Keratinocyte (primary cell): Measurements from ENCODE around the gene ABCA3.

Source experiments
- EZH2 ChIP-seq: IDR thresholded peaks from one replicate; pipeline ENCODE4 v1.6.1; 2012; ENCODE audit warnings: inconsistent platforms, mild to moderate bottlenecking, low read length, moderate library complexity
- TF ChIP-seq, protein P1 (sequence below), 3 experiments: IDR thresholded peaks in 1 of 3; conservative IDR thresholded peaks in 1 of 3; optimal IDR thresholded peaks in 1 of 3; 2 replicates in 2 of 3; 3 replicates in 1 of 3; pipeline versions ENCODE3 to v1.5.1; 2011; ENCODE audit warnings: low read length in 3 of 3, mild to moderate bottlenecking in 3 of 3, moderate library complexity in 2 of 3, control low read depth in 1 of 3, inconsistent platforms in 1 of 3; ENCODE audit not compliant: insufficient read depth in 2 of 3; ENCODE audit errors: extremely low read depth in 1 of 3

DNA sequence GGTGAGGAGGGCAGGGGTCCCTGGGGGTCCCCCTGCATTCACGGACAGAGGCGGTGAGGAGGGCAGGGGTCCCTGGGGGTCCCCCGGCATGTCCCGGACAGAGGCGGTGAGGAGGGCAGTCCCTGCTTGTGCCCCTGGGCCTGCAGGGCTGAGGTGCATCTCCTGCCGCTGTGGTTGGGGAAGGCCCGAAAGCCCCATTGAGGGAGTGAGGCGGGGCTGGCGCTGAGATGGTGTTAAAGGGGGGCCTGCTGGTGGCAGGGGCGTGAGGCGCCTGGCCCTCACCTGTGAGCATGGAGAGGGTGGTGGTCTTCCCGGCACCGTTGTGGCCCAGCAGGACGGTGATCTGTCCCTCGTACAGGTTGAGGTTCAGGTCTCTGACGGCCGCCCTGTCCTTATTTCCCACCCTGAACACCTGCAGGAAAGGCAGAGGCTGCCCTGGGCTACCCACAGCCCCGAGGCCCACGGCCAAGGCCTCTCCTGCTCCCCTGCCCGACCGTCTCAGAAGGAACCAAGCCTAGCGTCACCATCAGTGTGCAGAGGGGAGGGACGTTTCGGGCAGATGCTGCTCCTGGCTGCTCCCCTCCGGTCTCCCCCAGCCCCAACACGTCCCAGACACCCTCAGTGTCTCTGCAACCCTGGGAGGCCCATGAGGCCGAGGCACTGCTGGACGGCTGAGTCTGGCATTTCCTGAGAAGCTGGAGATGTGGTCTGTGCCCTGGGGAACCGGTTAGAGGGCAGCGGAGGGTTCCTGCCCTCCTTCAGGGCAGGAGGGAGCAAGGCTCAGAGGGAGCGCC is 41.2 kb downstream of the ABCA3 start:
- TF ChIP-seq, protein P1, sequence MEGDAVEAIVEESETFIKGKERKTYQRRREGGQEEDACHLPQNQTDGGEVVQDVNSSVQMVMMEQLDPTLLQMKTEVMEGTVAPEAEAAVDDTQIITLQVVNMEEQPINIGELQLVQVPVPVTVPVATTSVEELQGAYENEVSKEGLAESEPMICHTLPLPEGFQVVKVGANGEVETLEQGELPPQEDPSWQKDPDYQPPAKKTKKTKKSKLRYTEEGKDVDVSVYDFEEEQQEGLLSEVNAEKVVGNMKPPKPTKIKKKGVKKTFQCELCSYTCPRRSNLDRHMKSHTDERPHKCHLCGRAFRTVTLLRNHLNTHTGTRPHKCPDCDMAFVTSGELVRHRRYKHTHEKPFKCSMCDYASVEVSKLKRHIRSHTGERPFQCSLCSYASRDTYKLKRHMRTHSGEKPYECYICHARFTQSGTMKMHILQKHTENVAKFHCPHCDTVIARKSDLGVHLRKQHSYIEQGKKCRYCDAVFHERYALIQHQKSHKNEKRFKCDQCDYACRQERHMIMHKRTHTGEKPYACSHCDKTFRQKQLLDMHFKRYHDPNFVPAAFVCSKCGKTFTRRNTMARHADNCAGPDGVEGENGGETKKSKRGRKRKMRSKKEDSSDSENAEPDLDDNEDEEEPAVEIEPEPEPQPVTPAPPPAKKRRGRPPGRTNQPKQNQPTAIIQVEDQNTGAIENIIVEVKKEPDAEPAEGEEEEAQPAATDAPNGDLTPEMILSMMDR (optimal IDR thresholded peaks at IDR 0.05 in 1 of 3, IDR thresholded peaks at IDR 0.05 in 1 of 3, conservative IDR thresholded peaks at IDR 0.05 in 1 of 3; ENCODE audit: extremely low read depth in 1 of 3, insufficient read depth in 2 of 3, low read length in 3 of 3), result no peak
- TF ChIP-seq EZH2, result no peak
